ENCODE data around the gene C16orf74. TPM values are rescaled to one million over a fixed set of nuclear protein-coding genes. Genes with fewer than 3 reads are reported as not detected.

The C16orf74 gene
- total RNA-seq, 1 donor from 2014 or later: 11.6 TPM

- Histone ChIP-seq H3K36me3 (ENCODE audit: control insufficient read depth, insufficient read depth, low read length) (no peaks in the 10 kb centered on the region), H3K27me3 (ENCODE audit: control insufficient read depth, insufficient read depth, low read length) (peaks cover 16% of the 10 kb centered on the region), H3K4me3 (ENCODE audit: low read depth, low read length) (no peak overlapping the region)
- DNase-seq (ENCODE audit: low read depth): no peak
- no peak for TF ChIP-seq CTCF (IDR thresholded peaks at IDR 0.05; ENCODE audit: insufficient read depth, low read length, poor library complexity, severe bottlenecking)
These were observed 43.3 kb downstream of the C16orf74 start for GRCh38 chr16:85707528-85708095.

DNA sequence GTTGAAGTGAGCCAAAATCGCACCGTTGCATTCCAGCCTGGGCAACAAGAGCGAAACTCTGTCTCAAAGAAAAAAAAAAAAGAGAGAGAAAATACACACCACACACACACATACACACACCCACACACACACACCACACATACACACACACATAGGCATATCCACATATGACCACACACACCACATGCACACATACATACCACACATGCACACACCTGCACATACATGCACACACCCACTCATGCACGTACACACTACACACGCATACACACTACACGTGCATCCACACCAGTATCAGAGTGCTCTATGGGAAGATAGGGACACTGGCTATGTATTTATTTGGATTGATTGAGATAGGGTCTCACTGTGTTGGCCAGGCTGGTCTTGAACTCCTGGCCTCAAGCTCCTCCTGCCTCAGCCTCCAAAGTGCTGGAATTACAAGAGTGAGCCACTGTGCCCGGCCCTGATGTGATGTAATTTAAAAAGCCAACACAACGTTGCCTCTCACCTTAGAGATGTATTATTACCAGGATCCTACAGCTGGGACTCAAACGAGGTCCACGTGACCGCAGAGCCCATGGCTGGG is 44.4 kb downstream of the C16orf74 start:
- Histone ChIP-seq H3K36me3 (ENCODE audit: control insufficient read depth, insufficient read depth, low read length) (no peaks in the 10 kb centered on the region), H3K4me3 (ENCODE audit: low read depth, low read length) (no peak overlapping the region), H3K27me3 (ENCODE audit: control insufficient read depth, insufficient read depth, low read length) (peaks cover 16% of the 10 kb centered on the region)
- DNase-seq (ENCODE audit: low read depth): no peak
- TF ChIP-seq CTCF (IDR thresholded peaks at IDR 0.05; ENCODE audit: insufficient read depth, low read length, poor library complexity, severe bottlenecking): no peak

GRCh38 chr16:85704900-85705846 is 45.7 kb downstream of the C16orf74 start:
- Histone ChIP-seq H3K36me3 (ENCODE audit: control insufficient read depth, insufficient read depth, low read length) (no peaks in the 10 kb centered on the region), H3K27me3 (ENCODE audit: control insufficient read depth, insufficient read depth, low read length) (peaks cover 8% of the 10 kb centered on the region), H3K4me3 (ENCODE audit: low read depth, low read length) (no peak overlapping the region)
- DNase-seq (ENCODE audit: low read depth): no peak
- no peak for TF ChIP-seq CTCF (IDR thresholded peaks at IDR 0.05; ENCODE audit: insufficient read depth, low read length, poor library complexity, severe bottlenecking)

DNA sequence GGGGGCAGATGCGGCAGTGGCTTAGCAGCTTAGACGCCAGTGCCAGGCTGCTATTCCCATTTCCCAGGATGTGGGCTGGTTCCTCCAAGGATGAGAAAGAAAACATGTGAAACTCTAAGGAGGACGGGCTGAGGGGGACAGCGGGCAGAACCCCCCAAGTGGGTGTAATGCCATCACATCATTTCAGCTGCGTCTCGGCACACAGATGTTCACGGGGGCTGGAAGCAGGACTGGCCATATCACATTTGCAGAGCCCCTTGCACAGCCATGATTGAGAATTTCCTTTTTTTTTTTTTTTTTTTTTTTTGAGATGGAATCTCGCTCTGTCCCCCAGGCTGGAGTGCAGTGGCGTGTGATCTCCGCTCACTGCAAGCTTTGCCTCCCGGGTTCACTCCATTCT is 46.9 kb downstream of the C16orf74 start:
- no peaks in the 10 kb centered on the region for H3K36me3 ChIP-seq (ENCODE audit: control insufficient read depth, insufficient read depth, low read length)
- H3K27me3 ChIP-seq (ENCODE audit: control insufficient read depth, insufficient read depth, low read length): no peaks in the 10 kb centered on the region
- TF ChIP-seq CTCF (IDR thresholded peaks at IDR 0.05; ENCODE audit: insufficient read depth, low read length, poor library complexity, severe bottlenecking): no peak
- no peak for DNase-seq (ENCODE audit: low read depth)
- H3K4me3 ChIP-seq (ENCODE audit: low read depth, low read length): no peak overlapping the region

- H3K4me3 ChIP-seq (ENCODE audit: low read depth, low read length): no peak overlapping the region
- no peak for TF ChIP-seq CTCF (IDR thresholded peaks at IDR 0.05; ENCODE audit: insufficient read depth, low read length, poor library complexity, severe bottlenecking)
- peaks cover 13% of the 10 kb centered on the region for H3K27me3 ChIP-seq (ENCODE audit: control insufficient read depth, insufficient read depth, low read length)
- DNase-seq (ENCODE audit: low read depth): peak; percentile 12
- H3K36me3 ChIP-seq (ENCODE audit: control insufficient read depth, insufficient read depth, low read length): no peaks in the 10 kb centered on the region
These were observed 51.3 kb downstream of the C16orf74 start for GRCh38 chr16:85699628-85700027.
